ENCODE data around the gene SERF2. TPM values are rescaled to one million over a fixed set of nuclear protein-coding genes. Genes with fewer than 3 reads are reported as not detected.

SERF2 gene
- total and polyA plus RNA-seq, 2 of the 13 experiments (the other 11 are each of a cell fraction or from before 2014, with no cell fraction given) = 811 to 1,257 TPM

- TF ChIP-seq CCAR2 (optimal IDR thresholded peaks at IDR 0.05; ENCODE audit: low read depth, low read length) = no peak
- no peak for TF ChIP-seq NR2C2 (CRISPR knock-in tag; IDR thresholded peaks at IDR 0.05; ENCODE audit: borderline replicate concordance)
- 0 out of 2 replicates have a peak, but pooled peaks have one; percentile 50 for TF ChIP-seq MYPOP (CRISPR knock-in tag; IDR thresholded peaks at IDR 0.05)
- TF ChIP-seq ZNF441 (CRISPR knock-in tag; IDR thresholded peaks at IDR 0.05; ENCODE audit: borderline replicate concordance) = peak; percentile 61; the same call in 1 of the 2 replicates
- TF ChIP-seq ZNF746 (CRISPR knock-in tag; IDR thresholded peaks at IDR 0.05) = no peak
- no peak; the same call in 1 of the 2 replicates for TF ChIP-seq ZNF773 (CRISPR knock-in tag; IDR thresholded peaks at IDR 0.05; ENCODE audit: borderline replicate concordance)
- TF ChIP-seq FOXM1 (CRISPR knock-in tag; IDR thresholded peaks at IDR 0.05) = no peak
- TF ChIP-seq ELF1 (CRISPR knock-in tag; IDR thresholded peaks at IDR 0.05) = peak; percentile 95
- TF ChIP-seq KLF16 (CRISPR knock-in tag; IDR thresholded peaks at IDR 0.05) = 0 out of 4 replicates have a peak, but pooled peaks of 1 of the 2 experiments have one; percentile 74
- TF ChIP-seq ZBTB39 (CRISPR knock-in tag; IDR thresholded peaks at IDR 0.05) = no peak
- no peak for TF ChIP-seq ZFP41 (CRISPR knock-in tag; IDR thresholded peaks at IDR 0.05; ENCODE audit: borderline replicate concordance)
- no peak for TF ChIP-seq ZNF468 (CRISPR knock-in tag; IDR thresholded peaks at IDR 0.05)
- peak; percentile 48; the same call in 1 of the 2 replicates for TF ChIP-seq ZNF225 (CRISPR knock-in tag; IDR thresholded peaks at IDR 0.05)
- peak; percentile 72; the same call in 1 of the 2 replicates for TF ChIP-seq HNF1B (CRISPR knock-in tag; IDR thresholded peaks at IDR 0.05)
- 0 out of 2 replicates have a peak, but pooled peaks have one; percentile 32 for TF ChIP-seq ZSCAN29 (CRISPR knock-in tag; conservative IDR thresholded peaks at IDR 0.05)
- TF ChIP-seq PBX3 (CRISPR knock-in tag; IDR thresholded peaks at IDR 0.05; ENCODE audit: borderline replicate concordance) = peak; percentile 36; the same call in 1 of the 2 replicates
- no peak for TF ChIP-seq KDM6A (CRISPR knock-in tag; IDR thresholded peaks at IDR 0.05; ENCODE audit: low read depth)
- TF ChIP-seq ZNF740 (CRISPR knock-in tag; IDR thresholded peaks at IDR 0.05) = no peak
- peak; percentile 59; the same call in 1 of the 2 replicates for TF ChIP-seq ZNF256 (CRISPR knock-in tag; conservative IDR thresholded peaks at IDR 0.05)
- TF ChIP-seq CENPBD1 (CRISPR knock-in tag; IDR thresholded peaks at IDR 0.05; ENCODE audit: borderline replicate concordance, low read depth) = no peak
Observed at GRCh38 chr15:43824302-43825246, 32.5 kb downstream of the SERF2 start, which contains the start of gene MFAP1 (continued).

Data from HepG2 (cell line).